Inferior parietal cortex (tissue), 1 donor: Measurements from ENCODE around the gene VIT.
"Not testable (repeated sequence)": the region's sequence is repeated elsewhere in the genome, so short reads cannot be mapped to it uniquely, and the experiment has no call there.

Experiments
- DNase-seq: peaks from one replicate; pipeline ENCODE4 v3.0.0-alpha.2; 2016; ENCODE audit errors: extremely low spot score

Gene VIT

GRCh38 chr2:36805635-36806224 is 109.2 kb downstream of the VIT start:
- DNase-seq, result no peak

- no peak for DNase-seq
Measured at GRCh38 chr2:36807223-36807886, 110.8 kb downstream of the VIT start.

- no peak for DNase-seq
Measured at GRCh38 chr2:36808386-36809068, 112.0 kb downstream of the VIT start.

- no peak for DNase-seq
Measured at GRCh38 chr2:36809069-36809445, 112.5 kb downstream of the VIT start.

GRCh38 chr2:36811071-36811470 is 114.6 kb downstream of the VIT start:
- DNase-seq, result no peak

- DNase-seq, result no peak
Measured at GRCh38 chr2:36812196-36812595, 115.7 kb downstream of the VIT start.

GRCh38 chr2:36818542-36818941 is 122.0 kb downstream of the VIT start:
- no peak for DNase-seq

GRCh38 chr2:36819095-36819711 is 122.7 kb downstream of the VIT start:
- no peak for DNase-seq

- DNase-seq, result no peak
Measured at GRCh38 chr2:36820942-36821605, 124.6 kb downstream of the VIT start.

GRCh38 chr2:36823862-36824261 is 127.4 kb downstream of the VIT start:
- no peak for DNase-seq

- DNase-seq, result no peak
Measured at GRCh38 chr2:36824273-36824672, 127.8 kb downstream of the VIT start.

GRCh38 chr2:36824683-36825082 is 128.2 kb downstream of the VIT start:
- DNase-seq, result not testable (repeated sequence)

GRCh38 chr2:36831185-36831584 is 134.7 kb downstream of the VIT start:
- no peak for DNase-seq

GRCh38 chr2:36834203-36834602 is 137.7 kb downstream of the VIT start:
- DNase-seq, result no peak

GRCh38 chr2:36834731-36835524 is 138.4 kb downstream of the VIT start:
- no peak for DNase-seq

GRCh38 chr2:36839976-36840617 is 143.6 kb downstream of the VIT start:
- DNase-seq, result no peak

- DNase-seq, result no peak
Measured at GRCh38 chr2:36843838-36844237, 147.3 kb downstream of the VIT start.

GRCh38 chr2:36849265-36849664 is 152.8 kb downstream of the VIT start:
- DNase-seq, result no peak

- no peak for DNase-seq
Measured at GRCh38 chr2:36854241-36854640, 157.7 kb downstream of the VIT start.

- no peak for DNase-seq
Measured at GRCh38 chr2:36855429-36855828, 158.9 kb downstream of the VIT start.

GRCh38 chr2:36857713-36858112 is 161.2 kb downstream of the VIT start:
- DNase-seq, result no peak
